HG02763 (cell line): Measurements from ENCODE around the gene DDIT3.
A peak's percentile ranks its signal among the peaks of the same experiment; 100 is the strongest.

ENCODE experiments used
- ATAC-seq: cut with Tn5 transposase; IDR thresholded peaks from one replicate; pipeline ENCODE4 v1.9.1; 2021; ENCODE audit warnings: mild to moderate bottlenecking, moderate library complexity; ENCODE audit not compliant: unreplicated experiment

The DDIT3 gene

GRCh38 chr12:57547288-57548012 is 27.1 kb upstream of the DDIT3 start:
- ATAC-seq, result no peak

DNA sequence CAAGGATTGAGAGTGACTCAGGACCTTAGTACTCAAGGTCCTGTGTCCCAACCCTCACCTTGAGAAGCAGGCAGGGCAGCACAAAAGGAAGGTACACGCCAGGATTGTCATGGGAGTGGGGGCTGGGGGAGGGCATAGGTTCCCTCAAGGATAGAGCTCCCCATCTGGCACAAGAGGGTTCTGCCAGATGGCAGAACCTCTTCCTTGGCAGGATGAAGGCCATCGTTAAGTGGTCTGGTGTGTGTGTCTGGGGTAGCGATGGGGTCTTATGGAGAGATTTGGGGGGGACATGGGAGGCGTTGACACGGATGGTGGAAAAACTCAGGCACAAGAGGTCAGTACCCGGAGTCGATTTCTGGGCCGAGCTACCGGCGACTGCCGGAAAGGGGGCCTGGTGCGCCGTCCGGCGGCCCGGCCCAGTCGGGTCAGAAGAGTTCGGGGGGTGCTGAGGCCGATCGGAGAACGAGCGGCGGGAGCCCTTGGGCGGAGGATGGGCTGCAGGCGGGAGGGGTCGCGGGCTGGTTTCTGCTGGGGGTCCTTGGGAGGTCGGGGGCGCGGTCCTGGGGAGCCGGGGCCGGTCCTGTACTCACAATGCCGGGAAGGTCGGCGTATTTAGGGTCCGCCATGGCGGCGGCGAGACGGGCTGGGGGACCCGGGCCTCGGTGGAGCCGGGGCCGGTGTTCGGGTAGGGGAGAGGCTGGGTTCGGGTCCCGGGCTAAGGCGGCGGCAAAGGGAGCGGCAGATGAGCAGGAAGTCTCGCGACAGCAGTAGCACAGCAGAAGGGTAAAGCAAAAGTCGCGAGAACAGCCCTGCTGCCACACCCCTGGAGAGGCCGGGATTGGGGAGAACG is 26.3 kb upstream of the DDIT3 start, which contains the start of gene DCTN2:
Gene DCTN2, minus strand, starts transcription at position 755 of the 850 bp plus-strand sequence. Its CDS starts 129 bp downstream, at position 626.
- peak; percentile 98 for ATAC-seq

DNA sequence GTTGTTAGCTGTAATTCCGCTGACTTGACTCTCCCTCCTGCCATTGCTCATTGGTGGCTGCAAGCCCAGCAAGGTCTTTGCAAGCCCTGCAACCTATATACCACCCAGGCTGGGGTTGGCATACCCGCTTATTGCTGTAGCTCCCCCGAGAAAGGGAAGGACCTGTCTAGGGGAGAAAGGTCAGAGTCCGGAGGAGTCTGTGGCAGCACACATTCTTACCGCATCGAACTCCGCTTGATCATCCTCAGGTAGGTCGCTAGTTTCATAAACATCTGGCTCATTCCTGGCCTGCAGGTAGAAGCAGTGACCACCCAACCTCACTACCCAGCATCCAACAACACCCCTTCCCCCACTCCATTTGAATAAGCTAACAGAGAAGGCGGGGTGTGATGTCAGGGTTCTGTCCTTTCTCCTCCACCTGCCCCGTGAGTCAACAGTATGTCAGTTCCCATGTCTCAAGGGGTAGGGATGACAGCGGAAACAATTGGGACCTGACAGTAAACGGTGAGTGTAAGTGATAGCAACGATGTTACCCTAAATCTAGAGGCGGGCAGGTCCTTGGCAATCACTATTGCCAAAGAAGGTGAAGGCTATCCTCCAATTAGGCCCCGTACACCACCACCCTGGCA is 25.6 kb upstream of the DDIT3 start:
- ATAC-seq, result no peak

- ATAC-seq, result no peak
These were observed 23.3 kb upstream of the DDIT3 start for GRCh38 chr12:57543581-57543980.

- ATAC-seq, result no peak
These were observed 21.4 kb upstream of the DDIT3 start for GRCh38 chr12:57541717-57542116.

DNA sequence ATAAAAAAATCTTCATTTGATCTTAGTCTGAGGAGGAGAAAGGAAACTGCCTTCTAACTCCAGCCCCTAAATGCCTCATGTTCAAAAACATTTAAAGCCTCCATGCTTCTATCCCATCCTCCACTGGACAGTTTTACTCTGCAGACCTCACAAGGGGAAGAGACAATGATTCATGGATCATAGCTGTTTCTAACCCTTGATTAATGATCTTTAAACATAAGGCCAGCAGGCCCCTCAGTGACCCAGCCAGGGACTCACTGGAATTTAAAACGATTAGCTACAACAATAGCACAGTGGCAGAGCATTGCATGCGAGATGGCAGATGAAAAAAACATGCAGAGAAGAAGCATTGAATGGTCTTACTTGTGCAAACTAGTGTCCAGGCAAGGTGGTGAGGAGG is 20.7 kb upstream of the DDIT3 start:
- no peak for ATAC-seq

- ATAC-seq, result no peak
These were observed 18.9 kb upstream of the DDIT3 start for GRCh38 chr12:57539134-57539768.

- no peak for ATAC-seq
These were observed 16.3 kb upstream of the DDIT3 start for GRCh38 chr12:57536597-57536942.

DNA sequence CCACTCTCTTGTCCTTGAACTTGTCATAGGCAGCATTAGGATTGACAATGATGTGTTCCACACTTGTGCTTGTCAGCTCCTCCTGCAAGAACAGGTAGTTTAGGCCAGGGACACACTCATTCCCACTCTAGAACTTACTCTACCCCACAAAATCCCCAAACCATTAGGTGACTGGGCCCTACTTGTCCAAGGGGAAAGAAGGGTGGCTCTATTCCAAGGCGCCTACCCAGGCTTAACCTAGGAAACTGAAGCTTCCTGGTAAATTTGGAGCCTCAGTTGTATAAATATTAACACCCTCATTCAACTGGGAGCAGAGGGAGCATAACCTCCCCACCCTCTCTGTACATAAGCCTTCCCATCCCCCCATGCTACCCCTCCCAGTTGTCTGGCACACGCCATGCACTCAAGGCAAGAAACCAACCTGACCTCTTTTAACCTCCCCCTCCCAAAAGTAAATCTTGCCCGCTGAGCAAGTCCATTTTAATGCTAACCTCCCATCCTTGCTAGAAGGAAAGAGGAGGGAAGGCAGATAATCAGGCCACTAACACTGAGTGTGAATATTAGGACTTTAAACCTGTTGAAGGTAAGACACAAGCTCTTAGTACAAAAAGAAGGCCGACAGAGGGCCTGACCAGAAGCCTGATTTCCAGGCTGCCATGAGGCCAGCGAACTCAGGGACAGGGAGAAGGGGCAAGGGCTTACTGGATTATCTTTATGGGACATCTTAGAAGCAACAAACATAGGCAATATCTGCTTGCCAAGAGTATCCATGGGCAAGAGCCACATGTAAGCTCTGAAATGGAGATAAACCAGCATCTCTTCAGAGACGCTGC is 15.7 kb upstream of the DDIT3 start:
- no peak for ATAC-seq

GRCh38 chr12:57534991-57535543 is 14.8 kb upstream of the DDIT3 start:
- ATAC-seq, result no peak

GRCh38 chr12:57534250-57534649 is 13.9 kb upstream of the DDIT3 start:
- ATAC-seq, result no peak

- ATAC-seq, result no peak
These were observed 12.8 kb upstream of the DDIT3 start for GRCh38 chr12:57533108-57533507.

GRCh38 chr12:57531836-57532235 is 11.5 kb upstream of the DDIT3 start:
- no peak for ATAC-seq

DNA sequence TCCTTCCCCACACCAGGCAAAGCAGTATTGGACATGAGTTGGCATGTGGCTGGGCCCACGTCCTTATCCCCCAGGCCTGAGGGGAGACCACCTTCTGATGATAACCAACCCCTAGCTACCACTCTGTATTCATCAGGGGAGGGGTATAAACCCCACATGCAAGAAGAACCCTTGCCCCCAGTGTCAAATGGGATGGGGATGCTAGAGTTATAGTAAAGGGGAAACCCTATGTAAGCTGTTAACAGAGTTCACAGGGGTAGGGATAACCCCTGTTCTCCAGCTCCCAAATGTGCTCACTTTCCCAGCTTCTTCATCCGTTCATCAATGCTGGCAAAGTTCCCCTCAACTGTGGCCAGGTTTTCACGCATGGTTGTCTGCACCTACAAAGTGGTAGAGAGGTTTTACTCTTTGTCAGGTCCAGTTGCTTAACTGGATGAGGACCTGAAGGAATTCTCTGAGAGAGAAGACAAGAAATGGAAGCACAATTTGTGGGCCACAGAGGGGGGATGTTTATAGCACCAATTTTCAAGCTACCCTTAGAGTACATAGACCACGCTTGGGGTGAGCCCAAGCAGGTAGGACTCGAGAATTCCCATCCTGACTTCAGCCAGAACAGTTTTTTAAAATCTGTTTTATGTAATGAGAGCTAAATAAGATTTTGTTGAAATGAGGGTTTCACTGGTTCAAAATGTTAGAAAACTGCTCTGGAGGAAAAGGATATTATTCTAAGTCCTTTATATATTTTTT is 10.3 kb upstream of the DDIT3 start:
- no peak for ATAC-seq

DNA sequence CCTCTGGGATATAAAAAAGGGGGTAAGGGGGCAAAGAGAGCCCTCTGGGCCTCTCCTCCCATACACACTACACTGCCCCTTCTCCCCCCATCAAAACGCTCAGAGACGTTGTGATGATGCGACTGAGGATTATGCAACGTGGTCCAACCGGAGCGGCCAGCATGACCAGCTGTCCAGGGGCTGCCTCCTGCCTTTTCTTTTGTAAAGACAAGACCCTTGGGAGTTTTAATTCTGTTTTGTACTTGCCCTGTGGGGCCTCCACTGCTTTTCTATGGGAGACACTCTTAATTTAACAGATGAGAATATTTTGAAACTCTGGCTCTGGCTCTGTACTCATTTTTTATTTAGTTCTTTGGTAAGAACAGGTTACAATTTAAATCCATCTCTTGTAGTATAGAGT is 9.5 kb upstream of the DDIT3 start:
- ATAC-seq, result no peak

GRCh38 chr12:57528831-57529555 is 8.7 kb upstream of the DDIT3 start:
- ATAC-seq, result no peak

DNA sequence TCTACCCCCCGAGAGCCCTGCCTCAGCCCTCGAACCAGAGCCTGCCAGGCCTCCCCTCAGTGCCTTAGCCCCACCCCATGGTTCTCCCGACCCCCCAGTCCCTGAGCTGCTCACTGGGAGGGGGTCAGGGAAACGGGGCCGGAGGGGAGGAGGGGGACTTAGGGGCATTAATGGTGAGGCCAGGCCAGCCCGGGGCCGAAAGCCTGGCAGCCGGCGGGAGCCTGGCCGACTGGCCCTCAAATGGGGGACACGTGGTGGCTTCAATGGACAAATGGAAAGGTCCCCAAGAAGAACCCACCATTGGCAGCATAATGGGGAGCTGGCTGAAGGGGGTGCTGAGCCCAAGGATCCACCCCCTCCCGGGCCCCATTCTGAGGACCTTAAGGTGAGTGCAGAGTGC is 7.9 kb upstream of the DDIT3 start:
- no peak for ATAC-seq

GRCh38 chr12:57527184-57527583 is 6.9 kb upstream of the DDIT3 start:
- ATAC-seq, result no peak
